WTC11 (cell line): ENCODE results near the gene SLC26A2.

Experiments
- ATF2 ChIP-seq: sonication (generic); formaldehyde crosslinking; IDR thresholded peaks from 2 replicates; pipeline ENCODE4 v1.8.1; 2022; ENCODE audit warnings: low read depth, missing genetic modification reagents, borderline replicate concordance
- ATF6 ChIP-seq: sonication (generic); formaldehyde crosslinking; IDR thresholded peaks from 2 replicates; pipeline ENCODE4 v1.8.1; 2023; ENCODE audit warnings: mild to moderate bottlenecking, missing genetic modification reagents
- CREM ChIP-seq: sonication (generic); formaldehyde crosslinking; IDR thresholded peaks from 2 replicates; pipeline ENCODE4 v1.8.1; 2022; ENCODE audit warnings: mild to moderate bottlenecking, missing genetic modification reagents, moderate library complexity
- CTCF ChIP-seq: fragments of 200-600 bp; IDR thresholded peaks from 2 replicates; pipeline ENCODE4 v1.8.0; 2022; ENCODE audit warnings: antibody characterized with exemption
- E2F4 ChIP-seq: sonication (generic); formaldehyde crosslinking; IDR thresholded peaks from 2 replicates; pipeline ENCODE4 v1.8.1; 2022; ENCODE audit warnings: low read depth, mild to moderate bottlenecking, moderate library complexity, missing genetic modification reagents, borderline replicate concordance
- FOXJ3 ChIP-seq: sonication (generic); formaldehyde crosslinking; IDR thresholded peaks from 2 replicates; pipeline ENCODE4 v1.9.0; 2021; ENCODE audit warnings: missing genetic modification reagents, mild to moderate bottlenecking, borderline replicate concordance
- FOXP4 ChIP-seq: sonication (generic); formaldehyde crosslinking; IDR thresholded peaks from 2 replicates; pipeline ENCODE4 v1.8.0; 2022; ENCODE audit warnings: mild to moderate bottlenecking, missing genetic modification reagents
- GRHL2 ChIP-seq: fragments of 250-450 bp; sonication (Bioruptor Pico); IDR thresholded peaks from 2 replicates; pipeline ENCODE4 v1.8.0; 2022; ENCODE audit warnings: mild to moderate bottlenecking, moderate library complexity; ENCODE audit not compliant: insufficient replicate concordance, severe bottlenecking
- IRF2 ChIP-seq: sonication (generic); formaldehyde crosslinking; IDR thresholded peaks from 2 replicates; pipeline ENCODE4 v1.8.0; 2022; ENCODE audit warnings: low read depth, missing genetic modification reagents, borderline replicate concordance
- JUN ChIP-seq: sonication (generic); formaldehyde crosslinking; IDR thresholded peaks from 2 replicates; pipeline ENCODE4 v1.8.0; 2023; ENCODE audit warnings: mild to moderate bottlenecking, missing genetic modification reagents
- PRRX2 ChIP-seq: fragments of 250-450 bp; sonication (Bioruptor Pico); IDR thresholded peaks from 2 replicates; pipeline ENCODE4 v1.8.0; 2021; ENCODE audit warnings: mild to moderate bottlenecking
- TEAD4 ChIP-seq: sonication (generic); formaldehyde crosslinking; IDR thresholded peaks from 2 replicates; pipeline ENCODE4 v1.8.0; 2022; ENCODE audit warnings: mild to moderate bottlenecking, missing genetic modification reagents
- TP53 ChIP-seq: sonication (generic); formaldehyde crosslinking; IDR thresholded peaks from 2 replicates; pipeline ENCODE4 v1.8.1; 2023; ENCODE audit warnings: mild to moderate bottlenecking, missing genetic modification reagents
- ZNF138 ChIP-seq: sonication (generic); formaldehyde crosslinking; conservative IDR thresholded peaks from 2 replicates; pipeline ENCODE4 v1.8.1; 2022; ENCODE audit warnings: mild to moderate bottlenecking, moderate library complexity, missing genetic modification reagents

GRCh38 chr5:149941795-149942194 is 18.8 kb upstream of the SLC26A2 start:
- no peak for TF ChIP-seq TP53 (CRISPR knock-in tag)
- no peak for TF ChIP-seq E2F4 (CRISPR knock-in tag)
- no peak for TF ChIP-seq FOXJ3 (CRISPR knock-in tag)
- no peak for TF ChIP-seq CTCF
- TF ChIP-seq FOXP4 = no peak
- no peak for TF ChIP-seq PRRX2 (CRISPR knock-in tag)
- no peak for TF ChIP-seq CREM
- TF ChIP-seq ATF2 = no peak
- TF ChIP-seq TEAD4 (CRISPR knock-in tag) = no peak
- no peak for TF ChIP-seq JUN
- TF ChIP-seq IRF2 (CRISPR knock-in tag) = no peak
- TF ChIP-seq ATF6 (CRISPR knock-in tag) = no peak
- TF ChIP-seq GRHL2 (CRISPR knock-in tag) = no peak
- TF ChIP-seq ZNF138 = no peak
